PFSK-1 (cell line): ENCODE measurements around the gene KRTAP10-5.

Experiments
- POLR2AphosphoS5 ChIP-seq: IDR thresholded peaks from 2 replicates; pipeline ENCODE4 v1.6.1; 2012; ENCODE audit warnings: low read depth, mild to moderate bottlenecking, control low read depth, low read length, moderate library complexity
- TAF1 ChIP-seq: IDR thresholded peaks from 2 replicates; pipeline ENCODE4 v1.6.1; 2012; ENCODE audit warnings: low read length, control low read depth, borderline replicate concordance; ENCODE audit not compliant: insufficient read depth

- TF ChIP-seq POLR2AphosphoS5, result no peak
- TF ChIP-seq TAF1, result no peak
Observed at GRCh38 chr21:44617071-44617501, 36.7 kb upstream of the KRTAP10-5 start.
